Epithelial cell of esophagus (primary cell): ENCODE data around the gene HDHD5.

Experiments
- DNase-seq: peaks from one replicate; pipeline ENCODE4 v3.0.0; 2010; ENCODE audit warnings: low read depth
- H3K4me3 ChIP-seq: 2 replicates; pipeline ENCODE4 v1.5.1; 2011; ENCODE audit warnings: mild to moderate bottlenecking, low read length, control low read depth
- TF ChIP-seq, protein P1 (sequence below): IDR thresholded peaks from 2 replicates; pipeline ENCODE4 v1.5.1; 2011; ENCODE audit warnings: low read depth, mild to moderate bottlenecking, low read length, control low read depth, inconsistent platforms; ENCODE audit not compliant: insufficient read depth; ENCODE audit errors: missing control alignments

HDHD5 gene

GRCh38 chr22:17110791-17111550 lies 48.1 kb downstream of the HDHD5 start:
- TF ChIP-seq, protein P1, sequence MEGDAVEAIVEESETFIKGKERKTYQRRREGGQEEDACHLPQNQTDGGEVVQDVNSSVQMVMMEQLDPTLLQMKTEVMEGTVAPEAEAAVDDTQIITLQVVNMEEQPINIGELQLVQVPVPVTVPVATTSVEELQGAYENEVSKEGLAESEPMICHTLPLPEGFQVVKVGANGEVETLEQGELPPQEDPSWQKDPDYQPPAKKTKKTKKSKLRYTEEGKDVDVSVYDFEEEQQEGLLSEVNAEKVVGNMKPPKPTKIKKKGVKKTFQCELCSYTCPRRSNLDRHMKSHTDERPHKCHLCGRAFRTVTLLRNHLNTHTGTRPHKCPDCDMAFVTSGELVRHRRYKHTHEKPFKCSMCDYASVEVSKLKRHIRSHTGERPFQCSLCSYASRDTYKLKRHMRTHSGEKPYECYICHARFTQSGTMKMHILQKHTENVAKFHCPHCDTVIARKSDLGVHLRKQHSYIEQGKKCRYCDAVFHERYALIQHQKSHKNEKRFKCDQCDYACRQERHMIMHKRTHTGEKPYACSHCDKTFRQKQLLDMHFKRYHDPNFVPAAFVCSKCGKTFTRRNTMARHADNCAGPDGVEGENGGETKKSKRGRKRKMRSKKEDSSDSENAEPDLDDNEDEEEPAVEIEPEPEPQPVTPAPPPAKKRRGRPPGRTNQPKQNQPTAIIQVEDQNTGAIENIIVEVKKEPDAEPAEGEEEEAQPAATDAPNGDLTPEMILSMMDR: no peak
- H3K4me3 ChIP-seq: no peak overlapping the region
- no peak for DNase-seq

DNA sequence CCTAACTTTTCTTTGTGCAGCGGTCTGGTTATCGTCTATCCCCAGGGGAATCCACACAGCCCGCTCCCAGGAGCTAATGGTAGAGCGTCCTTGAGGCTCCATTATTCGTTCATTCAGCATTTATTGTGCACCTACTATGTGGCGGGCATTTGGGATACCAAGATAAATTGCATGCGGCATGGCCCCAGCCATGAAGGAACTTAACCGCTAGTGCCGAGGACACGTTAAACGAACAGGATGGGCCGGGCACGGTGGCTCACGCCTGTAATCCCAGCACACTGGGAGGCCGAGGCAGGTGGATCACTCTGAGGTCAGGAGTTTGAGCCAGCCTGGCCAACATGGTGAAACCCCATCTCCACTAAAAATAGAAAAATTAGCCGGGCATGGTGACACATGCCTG lies 49.1 kb downstream of the HDHD5 start:
- DNase-seq: no peak
- TF ChIP-seq, protein P1: no peak

DNA sequence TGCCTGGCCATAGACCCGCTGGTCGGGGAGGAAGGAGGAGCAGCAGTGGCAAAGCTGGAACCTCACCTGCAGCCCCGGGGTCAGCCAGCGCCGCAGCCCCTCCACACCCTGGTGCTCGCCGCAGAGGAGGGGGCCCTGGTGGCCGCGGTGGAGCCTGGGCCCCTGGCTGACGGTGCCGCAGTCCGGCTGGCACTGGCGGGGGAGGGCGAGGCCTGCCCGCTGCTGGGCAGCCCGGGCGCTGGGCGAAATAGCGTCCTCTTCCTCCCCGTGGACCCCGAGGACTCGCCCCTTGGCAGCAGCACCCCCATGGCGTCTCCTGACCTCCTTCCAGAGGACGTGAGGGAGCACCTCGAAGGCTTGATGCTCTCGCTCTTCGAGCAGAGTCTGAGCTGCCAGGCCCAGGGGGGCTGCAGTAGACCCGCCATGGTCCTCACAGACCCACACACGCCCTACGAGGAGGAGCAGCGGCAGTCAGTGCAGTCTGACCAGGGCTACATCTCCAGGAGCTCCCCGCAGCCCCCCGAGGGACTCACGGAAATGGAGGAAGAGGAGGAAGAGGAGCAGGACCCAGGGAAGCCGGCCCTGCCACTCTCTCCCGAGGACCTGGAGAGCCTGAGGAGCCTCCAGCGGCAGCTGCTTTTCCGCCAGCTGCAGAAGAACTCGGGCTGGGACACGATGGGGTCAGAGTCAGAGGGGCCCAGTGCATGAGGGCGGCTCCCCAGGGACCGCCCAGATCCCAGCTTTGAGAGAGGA lies 49.8 kb downstream of the HDHD5 start:
- no peak for DNase-seq
- TF ChIP-seq, protein P1: no peak
- no peak overlapping the region for H3K4me3 ChIP-seq

More for the DNA sequence above, 49.1 kb downstream of the HDHD5 start:
- no peak overlapping the region for H3K4me3 ChIP-seq

GRCh38 chr22:17108256-17109112 lies 50.6 kb downstream of the HDHD5 start:
- TF ChIP-seq, protein P1: no peak
- no peak overlapping the region for H3K4me3 ChIP-seq
- no peak for DNase-seq

DNA sequence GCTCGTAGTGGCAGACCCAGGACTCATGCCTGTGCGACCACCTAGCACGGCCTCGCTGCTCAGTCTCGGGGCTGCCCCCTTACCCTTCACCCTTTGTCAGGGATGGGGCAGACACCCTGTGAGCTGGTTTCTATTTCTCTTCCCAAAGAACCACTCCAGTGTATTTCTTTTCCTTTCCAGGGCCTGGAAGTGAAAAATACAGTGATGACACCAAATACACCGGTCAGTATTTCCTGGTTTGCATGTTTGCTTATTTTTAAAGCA lies 51.6 kb downstream of the HDHD5 start:
- DNase-seq: no peak
- no peak overlapping the region for H3K4me3 ChIP-seq
- TF ChIP-seq, protein P1: no peak

GRCh38 chr22:17106785-17107546 lies 52.1 kb downstream of the HDHD5 start:
- H3K4me3 ChIP-seq: no peak overlapping the region
- DNase-seq: no peak
- TF ChIP-seq, protein P1: no peak
